Globus pallidus (tissue), 1 donor: Measurements from ENCODE around the gene ARHGEF3.
A peak's percentile ranks its signal among the peaks of the same experiment; 100 is the strongest.

Experiments used
- DNase-seq: peaks from one replicate; pipeline ENCODE4 v3.0.0-alpha.2; 2015; ENCODE audit warnings: low spot score

Gene ARHGEF3

DNA sequence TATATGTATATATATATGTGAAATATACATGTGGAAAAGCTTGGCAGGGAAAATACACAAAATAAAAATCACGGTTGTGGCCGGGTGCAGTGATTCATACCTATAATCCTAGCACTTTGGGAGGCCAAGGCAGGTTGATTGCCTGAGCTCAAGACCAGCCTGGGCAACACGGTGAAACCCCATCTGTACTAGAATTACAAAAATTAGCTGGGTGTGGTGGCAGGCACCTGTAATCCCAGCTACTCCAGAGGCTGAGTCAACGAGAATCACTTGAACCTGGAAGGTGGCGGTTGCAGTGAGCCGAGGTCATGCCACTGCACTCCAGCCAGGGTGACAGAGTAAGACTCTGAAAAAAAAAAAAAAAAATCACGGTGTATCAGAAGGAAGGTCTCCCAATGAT, 20.8 kb upstream of the ARHGEF3 start:
- no peak for DNase-seq

DNA sequence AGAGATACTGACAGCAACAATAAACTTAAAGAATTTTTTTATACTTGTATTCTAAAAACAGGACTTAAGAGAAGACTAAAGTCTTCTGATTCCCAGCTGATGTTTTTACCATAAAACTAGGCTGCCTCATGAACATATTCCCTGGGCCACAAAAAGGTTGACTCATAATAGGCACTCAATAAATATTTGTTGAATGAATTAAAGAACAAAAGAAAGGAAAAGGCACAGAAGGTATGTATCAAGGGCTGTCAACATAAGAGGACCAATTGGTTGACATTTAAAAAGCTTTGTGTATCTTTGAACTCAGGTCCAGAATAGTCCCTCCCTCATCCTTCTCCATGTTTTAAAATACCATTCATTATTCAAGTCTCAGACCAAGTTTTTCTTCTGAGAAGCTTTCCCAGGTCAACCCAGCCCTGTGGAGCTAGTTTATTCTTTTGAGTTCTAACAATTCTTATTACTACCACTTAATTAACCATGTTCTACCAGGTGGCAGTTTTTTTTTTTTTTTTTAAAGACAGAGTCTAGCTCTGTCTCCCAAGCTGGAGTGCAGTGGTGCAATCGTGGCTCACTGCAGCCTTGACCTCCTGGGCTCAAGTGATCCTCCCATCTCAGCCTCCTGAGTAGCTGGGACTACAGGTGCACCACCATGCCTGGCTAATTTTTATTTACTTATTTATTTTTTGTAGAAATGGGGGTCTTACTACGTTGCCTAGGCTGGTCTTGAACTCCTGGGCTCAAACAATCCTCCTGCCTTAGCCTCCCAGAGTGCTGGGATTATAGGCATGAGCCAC, 17.5 kb upstream of the ARHGEF3 start:
- DNase-seq, result no peak

DNA sequence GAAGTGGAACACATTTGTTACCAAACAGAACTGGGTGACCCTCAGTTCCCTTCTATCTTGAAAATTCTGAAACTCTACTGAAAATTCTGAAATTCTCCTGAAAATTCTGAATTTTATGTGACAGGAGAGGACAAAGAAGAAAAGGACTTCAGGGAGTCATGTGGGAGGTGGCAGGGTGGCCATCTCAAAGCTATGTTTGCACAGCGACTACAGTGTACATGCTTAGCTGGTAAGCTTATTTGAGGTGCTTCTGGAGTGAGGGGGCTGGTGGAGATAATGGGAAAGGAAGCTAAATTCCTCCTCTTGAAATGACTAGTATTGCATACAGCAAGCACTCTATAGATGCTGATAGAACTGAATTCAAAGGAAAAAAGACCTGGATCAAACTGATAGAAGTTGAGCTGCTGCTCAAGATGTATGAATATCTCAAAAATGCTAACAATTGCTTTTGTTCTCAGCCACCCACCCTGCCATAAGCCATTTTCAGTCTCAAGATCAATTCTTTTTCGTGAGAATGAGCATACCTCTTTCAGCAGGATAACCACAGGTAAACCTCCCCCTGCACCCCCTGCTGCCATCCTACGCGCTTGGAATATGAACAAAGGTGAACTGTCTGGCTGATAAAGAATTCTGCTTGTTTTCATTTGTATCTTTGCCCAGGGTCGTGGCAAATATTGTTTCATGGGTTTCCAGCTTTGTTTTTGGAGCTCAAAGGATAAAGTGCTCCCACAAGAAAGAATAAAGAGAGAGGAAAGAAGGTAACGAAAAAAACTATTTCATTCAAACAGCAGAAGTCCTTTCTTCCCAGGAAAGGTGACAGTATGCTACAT, 16.6 kb upstream of the ARHGEF3 start:
- DNase-seq, result no peak

DNA sequence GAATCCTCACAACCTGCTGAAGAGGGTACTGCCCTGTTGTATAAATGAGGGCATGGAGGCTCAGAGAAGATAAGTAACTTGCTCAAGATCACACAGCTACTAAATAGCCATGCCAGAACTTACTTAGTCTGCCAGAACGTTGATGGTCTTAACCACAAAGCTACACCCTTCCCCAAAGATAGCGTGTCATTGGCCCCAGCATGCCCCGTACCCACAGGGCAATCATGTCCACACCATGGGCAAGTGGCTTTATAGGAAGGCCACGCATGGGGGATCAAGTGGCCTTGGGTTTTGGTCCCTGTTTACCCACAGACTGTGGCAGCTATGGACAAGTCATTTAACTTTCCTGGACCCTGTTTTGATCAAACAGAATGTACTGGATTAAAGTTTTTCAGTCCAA, 15.9 kb upstream of the ARHGEF3 start:
- no peak for DNase-seq

DNA sequence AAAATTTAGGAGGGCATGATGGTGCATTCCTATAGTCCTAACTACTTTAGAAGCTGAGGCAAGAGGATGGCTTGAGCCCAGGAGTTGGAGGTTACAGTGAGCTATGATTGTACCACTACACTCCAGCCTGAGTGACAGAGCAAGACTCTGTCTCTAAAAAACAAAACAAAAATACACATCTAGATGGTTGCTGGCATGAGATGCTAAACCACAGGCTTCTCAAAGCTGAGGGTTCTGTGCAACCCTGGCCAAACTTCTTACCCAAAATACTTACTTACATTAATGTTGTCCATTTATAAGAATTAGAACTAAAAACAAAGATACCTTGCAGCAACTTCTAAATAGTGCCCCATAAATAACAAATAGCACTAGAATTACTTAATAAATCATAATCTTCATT, 14.3 kb upstream of the ARHGEF3 start:
- DNase-seq, result no peak

DNA sequence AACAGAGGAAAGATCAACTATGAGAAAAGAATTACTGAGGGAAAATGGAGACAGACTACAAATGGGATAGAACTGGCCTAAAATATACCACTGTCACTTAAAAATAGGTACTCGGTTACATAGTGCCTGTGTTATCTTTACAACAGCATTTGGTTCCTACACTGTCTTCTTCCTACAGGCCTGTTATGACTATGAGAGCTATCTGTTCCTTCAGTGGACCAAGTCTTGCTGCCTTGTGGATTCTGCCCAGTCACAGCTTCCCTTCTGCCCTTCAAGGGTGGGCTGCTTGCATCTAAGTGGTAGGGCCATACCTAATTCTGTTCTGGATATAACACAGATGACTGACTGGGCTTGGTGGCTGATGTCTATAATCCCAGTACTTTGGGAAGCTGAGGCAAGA, 13.8 kb upstream of the ARHGEF3 start:
- no peak for DNase-seq

DNA sequence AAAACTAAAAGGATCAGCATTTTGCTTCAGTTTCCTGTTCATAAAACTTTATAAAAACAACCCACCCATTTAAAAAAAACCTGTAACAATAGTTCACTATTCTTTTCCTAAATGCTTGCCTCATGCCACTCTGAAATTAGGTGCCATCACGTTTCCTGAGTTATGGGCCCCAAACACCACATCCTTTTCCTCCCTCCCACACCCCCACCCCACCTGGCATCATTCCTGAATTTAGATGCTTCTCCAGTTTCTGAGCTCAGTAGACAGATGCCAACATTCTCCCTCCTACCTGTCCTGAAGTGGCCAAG, 11.9 kb upstream of the ARHGEF3 start:
- no peak for DNase-seq

DNA sequence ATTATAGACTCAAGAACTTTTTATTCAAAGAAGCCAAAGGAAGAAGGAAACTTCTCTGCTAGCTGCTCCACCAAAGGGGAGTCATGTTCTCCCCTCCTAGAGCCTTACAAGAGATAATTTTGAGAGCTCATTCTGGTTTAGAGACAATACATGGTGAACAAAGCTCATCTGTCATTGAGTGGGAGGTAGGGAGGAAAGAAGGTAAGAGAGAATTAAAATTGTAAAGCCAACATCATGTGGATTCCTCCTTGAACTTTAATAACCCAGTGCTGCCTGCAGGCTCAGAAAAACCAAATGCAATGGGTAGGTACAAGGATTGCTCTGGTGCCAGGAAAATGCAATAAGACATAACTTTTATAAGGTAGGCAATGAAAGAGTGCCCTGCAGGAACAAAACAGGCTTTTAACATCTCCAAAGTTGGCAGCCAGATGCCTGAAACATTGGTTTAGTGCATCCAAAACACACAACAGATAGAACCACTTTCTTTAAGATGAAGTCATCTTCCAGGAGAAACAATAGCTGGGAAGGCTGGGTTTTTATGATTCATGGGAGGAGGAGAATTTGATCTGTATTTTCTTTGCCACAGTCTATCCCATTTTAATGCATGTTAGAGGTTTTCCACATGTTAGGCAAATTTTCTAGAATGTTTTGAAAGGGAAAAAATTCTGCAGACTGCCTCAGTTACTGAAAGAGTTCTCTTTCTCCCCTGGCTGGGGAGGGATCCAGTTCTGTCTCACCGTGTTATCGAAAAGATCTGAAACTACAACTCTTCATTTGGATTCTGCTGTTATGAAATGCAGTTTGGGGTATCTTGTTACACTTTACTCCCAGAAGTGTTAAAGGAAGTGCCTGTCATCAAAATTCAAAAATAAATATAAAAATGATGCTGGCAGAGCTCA, 11.3 kb upstream of the ARHGEF3 start:
- no peak for DNase-seq

- no peak for DNase-seq
Observed at GRCh38 chr3:56811546-56812202, 9.9 kb upstream of the ARHGEF3 start.

DNA sequence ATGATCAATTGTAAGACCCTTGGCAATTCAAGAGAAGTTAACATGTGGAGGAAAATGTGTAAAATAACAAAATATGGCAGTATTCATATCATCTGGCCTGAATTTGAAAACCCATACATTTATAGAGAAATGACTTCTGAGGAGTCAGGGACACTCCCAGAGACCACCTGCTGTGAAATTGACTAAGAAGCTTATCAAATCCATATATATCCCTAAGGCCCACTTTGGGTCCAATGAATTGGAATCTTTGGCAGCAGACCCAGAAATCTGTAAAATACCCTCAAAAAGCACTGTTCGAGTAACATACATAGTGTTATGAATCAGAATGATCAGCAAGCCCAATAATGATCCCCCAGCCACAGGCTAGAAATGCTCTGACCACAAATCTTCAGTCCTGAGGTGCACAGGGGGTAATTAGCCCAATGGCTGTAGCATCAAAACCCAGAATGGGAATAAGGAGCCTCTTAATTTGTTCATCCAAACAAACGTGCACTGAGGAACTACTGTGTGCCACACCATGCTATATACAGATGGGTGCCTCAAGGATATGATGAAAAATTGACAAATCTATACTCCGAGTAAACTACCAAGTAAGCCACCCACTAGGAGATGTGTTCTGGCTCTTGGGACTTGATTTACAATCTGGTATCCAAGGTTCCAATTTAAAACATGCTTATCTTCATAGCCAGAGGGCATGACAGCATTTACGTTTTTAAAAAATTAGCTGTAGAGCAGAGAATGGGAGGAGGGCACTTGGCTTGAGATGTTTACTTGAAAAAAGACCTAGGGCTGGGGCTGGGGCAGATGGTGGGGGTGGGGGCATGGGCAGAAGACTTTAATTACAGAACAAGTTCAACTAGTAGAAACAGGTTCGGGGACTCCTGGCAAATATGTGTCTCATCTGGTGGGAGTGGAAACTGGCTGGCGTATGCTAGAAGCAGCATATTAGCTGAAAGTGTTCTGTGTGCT, 9.1 kb upstream of the ARHGEF3 start:
- DNase-seq, result no peak

DNA sequence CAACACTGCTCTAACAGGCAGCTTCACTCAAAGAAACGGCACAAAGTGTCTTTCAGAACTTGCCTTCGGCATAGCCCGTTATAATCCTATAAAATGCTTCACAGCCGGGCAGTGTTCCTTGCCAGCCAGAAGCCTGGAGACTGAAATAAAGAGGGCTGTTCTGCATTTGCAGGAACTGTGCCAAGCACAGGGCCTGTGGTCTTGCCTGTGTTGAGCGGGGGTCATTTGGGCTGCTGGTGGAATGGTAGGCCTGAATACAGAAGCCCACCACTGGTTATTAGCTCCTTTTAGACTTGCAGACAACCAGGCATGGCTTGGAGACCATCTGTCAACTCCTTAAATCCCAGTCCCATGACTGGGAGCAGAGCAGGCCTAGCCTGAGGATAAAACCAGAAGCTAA, 4.7 kb upstream of the ARHGEF3 start:
- peak; percentile 79 for DNase-seq

DNA sequence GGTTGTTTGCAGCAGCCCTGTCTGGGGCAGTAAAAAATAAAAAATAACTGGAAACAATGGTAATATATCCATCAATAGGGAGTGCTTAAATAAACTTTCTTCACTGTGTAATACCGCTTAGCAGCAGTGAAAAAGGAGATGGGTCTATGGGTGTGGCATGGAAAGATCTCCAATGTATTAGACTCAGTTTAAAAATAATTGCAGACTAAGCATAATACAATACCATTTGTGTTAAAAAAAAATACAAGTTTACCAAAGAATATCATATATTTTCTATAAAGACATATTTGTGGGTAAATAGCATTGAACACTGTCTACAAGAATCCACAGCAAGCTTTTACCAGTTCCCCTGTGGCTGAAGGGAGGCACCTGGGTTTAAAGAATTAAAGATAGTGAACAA, 1.0 kb upstream of the ARHGEF3 start:
- DNase-seq, result no peak

DNA sequence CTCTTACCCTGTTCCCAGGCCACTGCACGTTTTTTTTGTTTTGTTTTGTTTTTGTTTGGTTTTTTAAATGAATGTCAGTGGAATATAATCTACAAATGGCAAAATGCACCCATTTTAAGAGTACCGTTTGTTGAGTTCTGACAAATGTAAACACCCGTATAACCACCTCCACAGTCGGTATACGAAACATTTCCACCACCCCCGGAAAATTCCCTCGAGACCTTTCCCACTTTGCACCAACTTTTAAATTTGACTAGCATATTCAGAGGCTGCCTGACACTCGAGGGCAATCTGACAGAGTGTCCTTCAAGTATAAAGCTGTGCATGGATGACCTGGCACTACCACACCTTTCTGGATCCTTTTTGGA, 613 bp upstream of the ARHGEF3 start:
- DNase-seq, result no peak

GRCh38 chr3:56800832-56801661, 702 bp downstream of the ARHGEF3 start:
- peak; percentile 38 for DNase-seq

GRCh38 chr3:56800130-56800831, 1.5 kb downstream of the ARHGEF3 start:
- DNase-seq, result peak; percentile 62

DNA sequence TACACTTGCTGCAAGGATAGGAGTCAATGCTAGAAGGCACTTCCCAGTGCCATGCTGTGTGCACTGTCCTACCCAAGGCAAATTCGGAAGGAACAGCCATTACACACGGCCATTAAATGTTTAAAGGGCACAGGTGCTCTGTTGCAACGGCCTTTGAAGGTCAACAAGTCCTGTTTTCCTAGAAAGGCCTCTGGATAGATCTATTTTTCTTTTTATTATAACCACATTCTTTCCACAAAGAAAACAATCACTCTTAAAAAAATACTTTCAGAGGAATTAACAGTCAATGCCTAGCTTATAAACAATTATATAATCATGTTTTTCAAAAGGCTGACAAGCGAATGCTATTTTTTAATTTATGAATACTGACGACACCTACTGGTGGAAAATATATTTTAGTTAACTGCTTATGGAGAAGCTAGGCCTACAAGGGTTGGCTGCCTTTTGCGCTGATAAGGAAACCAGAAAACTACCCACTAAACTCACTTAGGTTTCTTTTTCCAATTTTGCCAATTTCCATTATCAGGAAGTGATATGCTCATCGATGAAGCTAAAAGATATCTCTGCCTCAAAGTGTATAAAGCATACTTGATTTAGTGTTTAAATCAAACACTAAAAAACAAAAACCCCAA, 2.4 kb downstream of the ARHGEF3 start:
- peak; percentile 89 for DNase-seq

- no peak for DNase-seq
Observed at GRCh38 chr3:56796996-56797395, 4.8 kb downstream of the ARHGEF3 start.

DNA sequence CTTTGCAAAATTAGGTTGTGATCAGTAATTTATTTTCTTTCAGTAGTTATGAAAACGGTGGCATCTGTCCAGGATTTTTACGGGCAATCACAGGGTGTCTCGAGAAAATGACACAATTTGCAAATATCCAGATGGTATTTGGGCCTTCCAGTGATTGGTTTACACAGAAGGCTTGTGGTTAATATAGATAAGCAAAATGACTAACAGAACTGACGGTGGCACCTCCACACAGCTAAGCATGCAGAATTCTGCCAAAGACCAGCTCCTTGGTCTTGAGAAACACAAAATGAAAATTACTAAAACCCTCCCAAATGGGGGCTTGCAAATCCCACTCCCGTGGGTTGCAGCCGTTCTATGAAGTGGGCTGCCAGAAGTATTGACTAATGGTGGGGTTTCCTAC, 5.5 kb downstream of the ARHGEF3 start:
- no peak for DNase-seq

DNA sequence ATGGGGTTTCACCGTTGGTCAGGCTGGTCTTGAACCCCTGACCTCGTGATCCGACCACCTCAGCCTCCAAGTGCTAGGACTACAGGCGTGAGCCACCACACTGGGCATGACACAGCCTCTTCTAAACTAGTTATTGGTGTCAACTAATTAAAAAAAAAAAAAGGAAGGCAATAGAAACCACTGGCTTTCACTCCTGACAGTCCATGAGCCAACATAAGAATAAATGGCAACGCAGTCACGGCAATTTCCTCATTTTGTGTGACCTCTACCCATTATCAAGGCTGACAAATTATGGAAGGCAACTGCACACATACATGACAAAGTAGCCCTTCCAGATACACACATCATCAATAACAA, 5.9 kb downstream of the ARHGEF3 start:
- DNase-seq, result no peak
